ENCODE data around the gene KIRREL3. TPM values are rescaled to one million over a fixed set of nuclear protein-coding genes. Genes with fewer than 3 reads are reported as not detected.

KIRREL3 gene
- total and polyA plus RNA-seq, 2 of the 8 experiments (the other 6 are each of a cell fraction or from before 2014, with no cell fraction given), result 0.29 to 0.32 TPM

GRCh38 chr11:126440792-126441514, 559.6 kb downstream of the KIRREL3 start (continued):
- TF ChIP-seq TAF7 (optimal IDR thresholded peaks at IDR 0.05; ENCODE audit: borderline replicate concordance, low read depth, low read length), result no peak
- TF ChIP-seq RFX5 (IDR thresholded peaks at IDR 0.05; ENCODE audit: borderline replicate concordance, low read depth, low read length), result no peak
- TF ChIP-seq NRF1 (IDR thresholded peaks at IDR 0.05; ENCODE audit: low read depth, low read length), result 0 out of 2 replicates have a peak, but pooled peaks have one; percentile 3
- no peak for TF ChIP-seq CBX8 (IDR thresholded peaks at IDR 0.05; ENCODE audit: borderline replicate concordance, low read depth, low read length)
- TF ChIP-seq, protein P1, sequence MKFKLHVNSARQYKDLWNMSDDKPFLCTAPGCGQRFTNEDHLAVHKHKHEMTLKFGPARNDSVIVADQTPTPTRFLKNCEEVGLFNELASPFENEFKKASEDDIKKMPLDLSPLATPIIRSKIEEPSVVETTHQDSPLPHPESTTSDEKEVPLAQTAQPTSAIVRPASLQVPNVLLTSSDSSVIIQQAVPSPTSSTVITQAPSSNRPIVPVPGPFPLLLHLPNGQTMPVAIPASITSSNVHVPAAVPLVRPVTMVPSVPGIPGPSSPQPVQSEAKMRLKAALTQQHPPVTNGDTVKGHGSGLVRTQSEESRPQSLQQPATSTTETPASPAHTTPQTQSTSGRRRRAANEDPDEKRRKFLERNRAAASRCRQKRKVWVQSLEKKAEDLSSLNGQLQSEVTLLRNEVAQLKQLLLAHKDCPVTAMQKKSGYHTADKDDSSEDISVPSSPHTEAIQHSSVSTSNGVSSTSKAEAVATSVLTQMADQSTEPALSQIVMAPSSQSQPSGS (IDR thresholded peaks at IDR 0.05; ENCODE audit: low read length), result no peak
- TF ChIP-seq, protein P2, sequence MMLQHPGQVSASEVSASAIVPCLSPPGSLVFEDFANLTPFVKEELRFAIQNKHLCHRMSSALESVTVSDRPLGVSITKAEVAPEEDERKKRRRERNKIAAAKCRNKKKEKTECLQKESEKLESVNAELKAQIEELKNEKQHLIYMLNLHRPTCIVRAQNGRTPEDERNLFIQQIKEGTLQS (IDR thresholded peaks at IDR 0.05; ENCODE audit: insufficient read depth, low read depth, low read length), result no peak
- TF ChIP-seq, protein P3, sequence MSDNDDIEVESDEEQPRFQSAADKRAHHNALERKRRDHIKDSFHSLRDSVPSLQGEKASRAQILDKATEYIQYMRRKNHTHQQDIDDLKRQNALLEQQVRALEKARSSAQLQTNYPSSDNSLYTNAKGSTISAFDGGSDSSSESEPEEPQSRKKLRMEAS (IDR thresholded peaks at IDR 0.05), result peak; percentile 93
- no peak for TF ChIP-seq ASH2L (IDR thresholded peaks at IDR 0.05; ENCODE audit: low read length)
- no peak for TF ChIP-seq BRCA1 (IDR thresholded peaks at IDR 0.05; ENCODE audit: low read depth, low read length)
- TF ChIP-seq POU5F1 (IDR thresholded peaks at IDR 0.05; ENCODE audit: low read depth, low read length), result no peak
- no peak for TF ChIP-seq SP2 (IDR thresholded peaks at IDR 0.05; ENCODE audit: low read length)
- no peak for TF ChIP-seq NANOG (IDR thresholded peaks at IDR 0.05; ENCODE audit: insufficient read depth, low read depth, low read length, poor library complexity, severe bottlenecking)
- peak; percentile 99 for TF ChIP-seq E2F6 (IDR thresholded peaks at IDR 0.05)
- no peak for TF ChIP-seq PHF8 (conservative IDR thresholded peaks at IDR 0.05; ENCODE audit: low read depth, low read length)
- no peak for TF ChIP-seq POLR2AphosphoS5 (IDR thresholded peaks at IDR 0.05; ENCODE audit: low read depth, low read length)
- TF ChIP-seq, protein P4, sequence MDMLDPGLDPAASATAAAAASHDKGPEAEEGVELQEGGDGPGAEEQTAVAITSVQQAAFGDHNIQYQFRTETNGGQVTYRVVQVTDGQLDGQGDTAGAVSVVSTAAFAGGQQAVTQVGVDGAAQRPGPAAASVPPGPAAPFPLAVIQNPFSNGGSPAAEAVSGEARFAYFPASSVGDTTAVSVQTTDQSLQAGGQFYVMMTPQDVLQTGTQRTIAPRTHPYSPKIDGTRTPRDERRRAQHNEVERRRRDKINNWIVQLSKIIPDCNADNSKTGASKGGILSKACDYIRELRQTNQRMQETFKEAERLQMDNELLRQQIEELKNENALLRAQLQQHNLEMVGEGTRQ (IDR thresholded peaks at IDR 0.05; ENCODE audit: low read length), result peak; percentile 17; the same call in 1 of the 2 replicates

Data from H1 (cell line).